ENCODE measurements around the gene RAD23B.

RAD23B gene

DNA sequence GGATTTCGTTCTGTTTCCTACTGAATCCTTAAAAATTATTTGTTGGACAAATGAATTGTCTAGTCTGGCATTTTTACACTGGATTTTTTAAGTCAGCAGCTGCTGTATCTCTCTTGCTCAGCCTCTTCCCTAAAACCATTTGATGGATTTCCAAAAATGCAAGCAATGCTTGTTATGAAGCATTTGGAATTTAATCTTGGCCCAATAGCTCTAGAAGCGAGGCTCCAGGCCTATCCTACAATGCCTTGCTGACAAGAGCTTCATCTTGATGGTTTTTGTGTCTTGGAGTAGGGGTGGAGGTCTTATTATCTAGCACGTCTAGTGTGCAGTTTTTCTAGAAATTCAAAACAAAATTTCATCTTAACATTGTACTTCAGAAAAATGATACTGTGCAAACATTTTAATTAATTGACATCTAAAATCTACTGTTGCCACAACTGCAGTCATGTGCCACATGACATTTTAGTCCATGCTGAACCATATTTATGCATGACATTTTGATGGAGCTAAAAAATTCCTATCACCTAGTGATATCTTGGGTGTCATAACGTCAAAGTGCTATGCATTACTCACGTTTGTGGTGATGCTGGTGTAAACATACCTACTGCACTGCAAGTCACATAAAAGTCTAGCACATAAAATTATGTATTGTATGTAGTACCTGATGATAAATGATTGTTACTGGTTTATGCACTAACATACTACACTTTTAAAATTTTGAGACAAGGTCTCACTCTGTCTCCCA is 5.9 kb upstream of the RAD23B start:
- no peak overlapping the region for H3K27ac Mint-ChIP-seq
- ATAC-seq (no peak), DNase-seq (no peak)
- H3K9me3 Mint-ChIP-seq = no peaks in the 10 kb centered on the region
- H3K4me3 Mint-ChIP-seq = no peak overlapping the region
- peaks cover 16% of the 10 kb centered on the region for H3K27me3 Mint-ChIP-seq
- no peaks in the 10 kb centered on the region for H3K36me3 Mint-ChIP-seq (ENCODE audit: low read depth)
- H3K4me1 Mint-ChIP-seq = peaks cover 26% of the 10 kb centered on the region

DNA sequence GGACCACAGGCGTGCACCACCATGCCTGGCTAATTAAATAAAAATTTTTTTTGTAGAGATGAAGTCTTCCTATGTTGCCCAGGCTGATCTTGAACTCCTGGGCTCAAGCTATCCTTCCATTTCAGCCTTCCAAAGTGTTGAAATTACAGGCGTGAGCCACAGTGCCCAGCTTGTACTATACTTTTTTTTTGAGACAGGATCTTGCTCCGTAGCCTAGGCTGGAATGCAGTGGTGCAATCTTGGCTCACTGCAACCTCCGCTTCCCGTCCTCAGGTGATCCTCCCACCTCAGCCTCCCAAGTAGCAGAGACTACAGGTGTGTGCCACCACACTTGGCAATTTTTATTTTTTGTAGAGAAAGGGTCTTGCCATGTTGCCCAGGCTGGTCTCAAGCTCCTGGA is 5.3 kb upstream of the RAD23B start:
- Mint-ChIP-seq H3K9me3 (no peaks in the 10 kb centered on the region), H3K4me1 (peaks cover 32% of the 10 kb centered on the region), H3K4me3 (no peak overlapping the region), H3K36me3 (ENCODE audit: low read depth) (no peaks in the 10 kb centered on the region), H3K27me3 (peaks cover 16% of the 10 kb centered on the region), H3K27ac (no peak overlapping the region)
- ATAC-seq = no peak
- no peak for DNase-seq

DNA sequence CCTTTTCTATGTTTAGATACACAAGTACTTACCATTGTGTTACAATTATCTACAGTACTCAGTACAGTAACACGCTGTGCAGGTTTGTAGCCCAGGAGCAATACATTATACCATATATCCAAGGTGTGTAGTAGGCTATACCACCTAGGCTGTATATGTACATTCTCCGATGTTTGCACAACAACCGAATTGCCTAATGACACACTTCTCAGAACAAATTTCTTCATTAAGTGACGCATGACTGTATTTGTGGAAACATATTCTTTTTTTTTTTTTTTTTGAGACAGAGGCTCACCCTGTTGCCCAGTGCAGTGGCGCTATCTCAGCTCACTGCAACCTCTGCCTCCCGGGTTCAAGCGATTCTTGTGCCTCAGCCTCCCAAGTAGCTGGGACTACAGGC is 4.0 kb upstream of the RAD23B start:
- ATAC-seq = no peak
- DNase-seq = no peak
- Mint-ChIP-seq H3K27me3 (peaks cover 11% of the 10 kb centered on the region), H3K36me3 (ENCODE audit: low read depth) (peaks cover 4% of the 10 kb centered on the region), H3K9me3 (no peaks in the 10 kb centered on the region), H3K4me1 (peaks cover 33% of the 10 kb centered on the region), H3K27ac (no peak overlapping the region), H3K4me3 (no peak overlapping the region)

DNA sequence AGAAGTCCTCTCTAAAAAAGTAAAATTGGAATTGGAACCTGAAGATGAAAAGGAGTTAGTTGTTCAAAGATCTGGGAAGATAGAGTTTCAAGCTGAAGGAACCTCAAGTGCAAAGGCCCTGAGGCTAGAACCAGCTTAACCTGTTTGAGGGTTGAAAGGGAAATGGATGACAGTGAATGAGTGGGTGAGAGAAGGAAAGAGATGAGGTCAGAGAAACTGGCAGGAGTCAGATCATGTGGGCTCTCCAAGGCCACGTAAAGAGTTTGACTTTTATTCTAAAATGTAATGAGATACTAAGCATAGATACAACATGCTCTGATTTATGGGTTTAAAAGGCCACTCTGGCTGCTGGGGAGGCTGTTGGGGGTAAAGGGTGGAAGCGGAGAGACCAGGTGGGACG is 2.5 kb upstream of the RAD23B start:
- DNase-seq (no peak), ATAC-seq (no peak)
- no peak overlapping the region for H3K4me3 Mint-ChIP-seq
- H3K4me1 Mint-ChIP-seq = peaks cover 40% of the 10 kb centered on the region
- H3K27ac Mint-ChIP-seq = peak overlapping the region; percentile 40
- peaks cover 12% of the 10 kb centered on the region for H3K36me3 Mint-ChIP-seq (ENCODE audit: low read depth)
- H3K27me3 Mint-ChIP-seq = peaks cover 4% of the 10 kb centered on the region
- H3K9me3 Mint-ChIP-seq = no peaks in the 10 kb centered on the region

DNA sequence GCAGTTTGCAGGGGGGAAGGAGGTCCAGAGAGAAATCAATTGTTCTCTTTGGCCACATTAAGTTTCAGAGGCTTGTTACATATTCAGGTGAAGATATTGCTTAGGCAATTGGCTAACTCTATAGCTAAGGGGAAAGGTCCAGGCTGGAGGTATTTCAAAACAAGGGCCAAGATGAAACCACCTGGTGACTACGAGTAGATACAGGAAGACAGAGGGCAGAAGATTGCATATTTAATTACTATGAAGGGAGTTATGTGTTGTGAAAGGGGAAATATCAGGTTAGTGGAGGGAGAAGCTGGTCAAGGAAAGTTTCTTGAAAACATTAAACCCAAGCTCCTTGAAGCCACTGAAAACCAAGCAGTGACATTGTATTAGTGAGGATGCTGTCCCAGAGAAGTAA is 1.9 kb upstream of the RAD23B start:
- H3K27me3 Mint-ChIP-seq = peaks cover 2% of the 10 kb centered on the region
- H3K36me3 Mint-ChIP-seq (ENCODE audit: low read depth) = peaks cover 15% of the 10 kb centered on the region
- no peak for DNase-seq
- H3K4me1 Mint-ChIP-seq = peaks cover 46% of the 10 kb centered on the region
- H3K4me3 Mint-ChIP-seq = no peak overlapping the region
- peak overlapping the region; percentile 40 for H3K27ac Mint-ChIP-seq
- ATAC-seq = no peak
- no peaks in the 10 kb centered on the region for H3K9me3 Mint-ChIP-seq

DNA sequence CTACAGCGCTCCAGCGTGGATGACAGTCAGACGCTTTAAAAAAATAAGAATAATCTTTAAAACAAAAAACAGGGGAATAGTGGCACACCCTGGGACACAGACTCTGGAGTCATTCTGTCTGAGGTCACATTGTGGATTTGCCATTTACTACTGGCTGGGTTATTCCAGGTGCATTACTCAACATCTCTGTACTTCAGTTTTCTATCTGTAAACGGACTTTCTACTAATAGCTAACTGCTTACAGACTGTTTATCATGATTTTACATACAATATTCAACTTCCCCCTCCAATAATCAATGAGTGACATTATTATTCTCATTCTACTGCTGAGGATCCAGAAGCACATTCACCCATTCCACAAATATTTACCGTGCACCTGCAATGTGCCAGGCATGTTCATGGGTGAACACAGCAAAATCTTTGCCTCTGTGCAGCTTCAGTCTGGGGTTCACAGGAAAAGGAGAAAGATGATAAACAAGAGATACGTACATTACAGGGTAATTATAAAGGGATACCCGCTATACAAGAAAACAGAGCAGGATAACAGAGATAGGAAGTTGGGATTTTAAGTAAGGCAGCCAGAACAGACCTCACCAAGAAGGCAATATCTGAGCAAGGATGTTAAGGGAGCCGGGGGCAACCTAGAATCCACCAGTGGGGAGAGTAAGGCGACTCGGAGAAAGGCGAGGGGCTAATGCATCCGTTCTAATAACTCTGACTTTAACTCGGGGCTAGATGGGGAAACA is 984 bp upstream of the RAD23B start:
- Mint-ChIP-seq H3K4me3 (peak overlapping the region; percentile 92), H3K27ac (peak overlapping the region; percentile 83), H3K9me3 (no peaks in the 10 kb centered on the region), H3K36me3 (ENCODE audit: low read depth) (peaks cover 16% of the 10 kb centered on the region), H3K4me1 (peaks cover 54% of the 10 kb centered on the region), H3K27me3 (no peaks in the 10 kb centered on the region)
- no peak for DNase-seq
- ATAC-seq = no peak

DNA sequence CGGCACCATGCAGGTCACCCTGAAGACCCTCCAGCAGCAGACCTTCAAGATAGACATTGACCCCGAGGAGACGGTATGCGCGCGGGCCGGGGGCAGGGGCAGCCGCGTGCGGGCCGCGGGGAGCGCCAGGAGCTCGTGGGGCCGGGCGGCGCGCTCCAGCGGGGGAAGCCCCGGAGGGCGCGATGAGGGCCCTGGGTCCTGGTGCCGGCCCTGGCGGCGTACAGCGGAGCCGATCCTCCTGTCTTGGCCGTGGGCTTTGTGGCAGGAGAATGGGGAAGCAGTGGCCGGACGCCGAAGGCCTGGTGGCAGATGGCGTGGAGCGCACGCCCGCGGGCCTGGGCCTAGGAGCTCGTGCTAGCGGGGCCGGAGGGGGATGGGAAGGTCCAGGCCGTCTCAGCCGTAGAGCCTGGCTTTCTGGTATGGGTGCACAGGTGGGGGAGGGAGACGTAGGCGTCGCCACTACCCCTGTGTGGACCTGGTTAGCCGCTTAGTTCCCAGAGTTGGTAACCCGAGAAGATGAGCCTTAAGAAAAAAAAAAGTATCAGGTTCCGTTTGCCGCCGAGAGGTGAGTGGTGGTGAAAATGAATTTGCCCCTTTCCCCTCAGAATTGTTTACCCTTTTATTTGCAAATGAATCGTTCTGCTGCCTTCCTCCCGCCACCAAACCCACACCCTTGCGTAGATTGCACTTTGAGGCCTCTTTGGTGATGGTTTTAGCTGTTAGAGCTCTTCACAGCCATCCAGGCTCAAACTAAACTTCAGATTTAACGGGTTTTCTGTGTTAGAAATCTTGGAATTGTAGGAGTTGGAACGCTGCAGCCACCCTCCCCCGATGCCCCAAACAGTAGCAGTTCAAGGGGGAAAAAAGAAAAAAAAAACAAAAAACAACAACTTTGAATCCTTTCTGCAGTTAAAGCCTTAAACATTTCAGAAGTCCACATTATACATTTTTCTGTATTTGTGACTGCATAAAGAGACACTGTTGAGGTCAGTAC is 841 bp downstream of the RAD23B start:
- Mint-ChIP-seq H3K27me3 (no peaks in the 10 kb centered on the region), H3K4me1 (peaks cover 69% of the 10 kb centered on the region), H3K27ac (peak overlapping the region; percentile 94), H3K36me3 (ENCODE audit: low read depth) (peaks cover 16% of the 10 kb centered on the region), H3K9me3 (no peaks in the 10 kb centered on the region), H3K4me3 (peak overlapping the region; percentile 92)
- ATAC-seq (peak; percentile 50), DNase-seq (peak; percentile 74)

DNA sequence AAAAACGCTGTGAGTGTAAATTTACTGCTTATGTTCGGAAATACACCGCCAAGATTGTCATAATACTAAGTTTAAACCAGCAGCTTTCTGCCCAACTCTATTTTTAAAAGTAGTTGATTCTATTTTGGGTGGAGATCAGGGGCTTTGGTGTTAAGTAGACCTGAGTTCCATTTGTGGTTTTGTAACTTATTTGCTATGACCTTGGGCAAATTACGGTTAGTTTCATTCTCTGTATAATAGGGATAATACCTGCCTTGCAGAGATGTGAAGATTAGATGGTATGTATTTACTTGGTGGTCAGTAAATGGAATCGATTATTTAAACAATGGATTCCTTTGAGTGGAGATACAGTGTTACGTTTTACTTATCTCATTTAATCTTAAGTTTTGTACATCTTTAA is 1.6 kb downstream of the RAD23B start:
- H3K4me3 Mint-ChIP-seq = peak overlapping the region; percentile 92
- peak overlapping the region; percentile 94 for H3K27ac Mint-ChIP-seq
- ATAC-seq (no peak), DNase-seq (no peak)
- H3K9me3 Mint-ChIP-seq = no peaks in the 10 kb centered on the region
- H3K4me1 Mint-ChIP-seq = peaks cover 76% of the 10 kb centered on the region
- peaks cover 17% of the 10 kb centered on the region for H3K36me3 Mint-ChIP-seq (ENCODE audit: low read depth)
- H3K27me3 Mint-ChIP-seq = no peaks in the 10 kb centered on the region

DNA sequence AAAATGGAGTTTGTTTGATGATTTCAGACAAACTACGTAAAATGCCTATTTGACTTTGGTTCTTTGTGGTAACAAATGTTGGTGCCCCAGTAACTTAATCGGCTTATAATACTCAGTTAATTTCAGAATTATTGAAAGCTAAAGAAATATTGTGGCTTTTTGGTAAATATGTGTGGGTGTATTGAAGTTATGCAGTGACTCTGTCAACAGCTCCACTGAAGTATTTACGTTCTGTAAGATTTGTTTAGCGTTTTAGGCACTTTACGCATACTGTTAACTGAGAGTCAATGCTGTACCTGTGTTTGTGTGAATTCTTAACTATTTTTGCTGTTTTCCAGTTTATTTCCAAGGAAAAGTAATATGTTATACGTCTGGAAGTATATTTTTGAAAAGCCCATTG is 2.2 kb downstream of the RAD23B start:
- peak overlapping the region; percentile 92 for H3K4me3 Mint-ChIP-seq
- H3K27me3 Mint-ChIP-seq = no peaks in the 10 kb centered on the region
- peak overlapping the region; percentile 94 for H3K27ac Mint-ChIP-seq
- no peaks in the 10 kb centered on the region for H3K9me3 Mint-ChIP-seq
- no peak for DNase-seq
- no peak for ATAC-seq
- H3K36me3 Mint-ChIP-seq (ENCODE audit: low read depth) = peaks cover 23% of the 10 kb centered on the region
- H3K4me1 Mint-ChIP-seq = peaks cover 80% of the 10 kb centered on the region

DNA sequence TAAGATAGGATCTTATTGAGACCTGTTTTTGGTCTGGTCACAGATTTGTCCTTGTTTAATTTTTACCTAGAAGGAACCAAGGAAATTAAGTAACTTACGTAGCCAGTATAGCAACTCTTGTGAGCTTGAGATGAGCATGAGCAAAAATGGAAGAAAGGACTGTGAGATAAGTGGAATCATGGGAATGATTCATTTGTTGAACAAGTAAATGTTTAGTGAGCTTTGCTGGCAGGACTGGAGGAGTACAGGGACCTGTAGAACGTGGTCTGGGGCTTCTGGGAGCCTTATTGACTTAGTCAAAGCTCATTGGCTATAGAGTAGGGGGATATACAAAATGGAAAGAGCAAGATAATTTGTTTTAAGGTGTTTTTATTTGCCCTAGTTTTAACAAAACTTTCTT is 3.0 kb downstream of the RAD23B start:
- Mint-ChIP-seq H3K27me3 (no peaks in the 10 kb centered on the region), H3K9me3 (no peaks in the 10 kb centered on the region), H3K27ac (peak overlapping the region; percentile 16)

DNA sequence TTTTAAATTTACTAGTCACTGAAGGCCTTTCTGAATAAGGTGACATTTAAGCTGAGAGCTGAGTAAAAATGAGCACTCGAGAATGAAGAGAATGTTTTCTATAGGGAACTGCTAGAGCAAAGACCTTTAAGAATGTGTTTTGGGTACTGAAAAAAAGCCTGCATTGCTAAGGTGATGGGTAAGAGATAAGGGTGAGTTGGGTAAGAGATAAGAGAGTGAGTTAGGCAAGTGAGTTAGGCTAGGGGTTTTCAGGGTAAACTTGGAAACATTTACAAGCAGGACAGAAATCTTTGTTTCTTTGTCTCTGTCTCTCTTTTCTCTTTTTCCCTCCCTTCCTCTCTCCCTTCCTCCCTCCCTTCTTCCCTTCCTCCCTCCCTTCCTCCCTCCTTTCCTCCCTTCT is 5.6 kb downstream of the RAD23B start:
- no peak for DNase-seq
- peak overlapping the region; percentile 47 for H3K27ac Mint-ChIP-seq
- H3K36me3 Mint-ChIP-seq (ENCODE audit: low read depth) = peaks cover 33% of the 10 kb centered on the region
- no peaks in the 10 kb centered on the region for H3K9me3 Mint-ChIP-seq
- no peaks in the 10 kb centered on the region for H3K27me3 Mint-ChIP-seq
- ATAC-seq = peak; percentile 55
- H3K4me3 Mint-ChIP-seq = peak overlapping the region; percentile 8
- peaks cover 78% of the 10 kb centered on the region for H3K4me1 Mint-ChIP-seq

More for the DNA sequence above, 3.0 kb downstream of the RAD23B start:
- H3K4me1 Mint-ChIP-seq = peaks cover 81% of the 10 kb centered on the region
- H3K4me3 Mint-ChIP-seq = peak overlapping the region; percentile 92
- DNase-seq (no peak), ATAC-seq (no peak)
- H3K36me3 Mint-ChIP-seq (ENCODE audit: low read depth) = peaks cover 28% of the 10 kb centered on the region

DNA sequence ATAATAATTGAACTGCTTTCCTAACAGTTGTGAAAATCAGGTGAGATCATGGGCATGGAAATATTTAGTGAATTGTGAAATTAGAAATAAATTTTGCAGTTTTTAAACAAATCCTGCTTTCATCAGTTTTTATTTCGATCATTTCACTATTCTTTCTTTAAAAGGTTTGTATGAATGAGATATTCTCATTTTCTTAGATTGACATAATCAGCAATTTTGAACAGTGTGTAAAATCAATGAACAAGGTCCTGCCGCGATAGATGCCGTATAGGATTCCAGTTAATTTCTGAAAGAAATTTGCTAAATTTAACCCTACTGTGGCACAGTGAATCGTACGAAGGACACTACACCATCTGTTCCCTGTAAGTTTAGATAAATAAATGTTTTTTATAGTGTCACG is 7.5 kb downstream of the RAD23B start:
- Mint-ChIP-seq H3K4me1 (peaks cover 86% of the 10 kb centered on the region), H3K36me3 (ENCODE audit: low read depth) (peaks cover 21% of the 10 kb centered on the region), H3K27me3 (no peaks in the 10 kb centered on the region), H3K4me3 (no peak overlapping the region), H3K27ac (peak overlapping the region; percentile 57), H3K9me3 (no peaks in the 10 kb centered on the region)
- DNase-seq = no peak
- no peak for ATAC-seq

DNA sequence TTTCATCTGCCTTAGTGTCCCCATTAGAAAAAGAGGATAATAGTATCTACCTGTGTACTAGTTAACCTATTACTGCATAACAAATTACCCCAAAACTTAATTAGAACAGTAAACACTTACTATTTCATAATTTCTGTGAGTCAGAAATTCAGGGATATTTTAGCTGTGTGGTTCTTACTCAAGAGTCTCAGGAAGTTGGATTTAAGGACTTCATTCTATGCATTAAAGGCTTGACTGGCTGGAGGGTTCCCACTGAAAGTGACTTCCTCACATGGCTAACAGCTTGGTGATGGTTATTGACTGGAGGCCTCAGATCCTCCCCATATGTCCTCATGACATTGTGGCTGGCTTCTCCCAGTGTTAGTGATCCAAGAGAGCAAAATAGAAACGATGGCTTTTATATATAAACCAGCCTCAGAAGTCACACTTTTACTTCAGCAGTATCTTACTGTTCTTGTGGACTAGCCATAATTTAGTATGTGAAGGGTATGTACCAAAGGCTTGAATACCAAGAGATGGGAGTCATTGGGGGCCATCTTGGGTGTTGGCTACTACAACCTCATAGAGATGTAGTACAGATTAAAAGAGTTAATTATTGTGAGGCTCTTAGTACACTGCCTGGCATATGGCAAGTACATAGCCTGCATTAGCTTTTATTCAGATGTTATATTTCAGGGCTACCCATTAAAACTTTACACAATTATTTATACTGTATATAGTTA is 9.9 kb downstream of the RAD23B start:
- H3K27me3 Mint-ChIP-seq = no peaks in the 10 kb centered on the region
- no peak overlapping the region for H3K4me3 Mint-ChIP-seq
- ATAC-seq = no peak
- peaks cover 17% of the 10 kb centered on the region for H3K36me3 Mint-ChIP-seq (ENCODE audit: low read depth)
- H3K27ac Mint-ChIP-seq = no peak overlapping the region
- no peaks in the 10 kb centered on the region for H3K9me3 Mint-ChIP-seq
- DNase-seq = no peak
- peaks cover 72% of the 10 kb centered on the region for H3K4me1 Mint-ChIP-seq

DNA sequence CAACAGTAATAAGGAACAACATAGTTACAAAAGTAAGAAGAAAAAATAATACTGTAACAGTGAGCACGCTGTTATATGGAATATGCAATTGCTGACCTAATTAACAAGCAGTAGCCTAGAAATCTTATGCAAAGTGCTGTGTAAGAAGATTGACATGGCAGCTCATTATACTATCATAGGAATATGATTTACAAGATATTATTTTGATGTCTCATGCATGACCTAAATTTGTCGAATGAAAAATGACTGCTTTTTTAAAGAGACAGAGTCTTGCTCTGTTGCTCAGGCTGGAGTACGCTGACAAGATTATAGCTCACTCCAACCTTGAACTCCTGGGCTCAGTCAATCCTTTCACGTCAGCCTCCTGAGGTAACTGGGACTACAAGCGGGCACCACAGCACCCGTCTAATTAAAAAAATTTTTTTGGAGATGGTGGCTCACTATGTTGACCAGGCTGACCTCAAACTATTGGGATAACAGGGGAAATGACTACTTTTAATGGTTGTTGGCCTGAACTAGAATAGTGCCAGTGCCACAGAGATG is 10.5 kb downstream of the RAD23B start:
- H3K4me1 Mint-ChIP-seq = peaks cover 67% of the 10 kb centered on the region
- H3K9me3 Mint-ChIP-seq = no peaks in the 10 kb centered on the region
- ATAC-seq (no peak), DNase-seq (no peak)
- peaks cover 17% of the 10 kb centered on the region for H3K36me3 Mint-ChIP-seq (ENCODE audit: low read depth)
- no peak overlapping the region for H3K27ac Mint-ChIP-seq
- H3K4me3 Mint-ChIP-seq = no peak overlapping the region
- H3K27me3 Mint-ChIP-seq = no peaks in the 10 kb centered on the region

All from activated naive CD8-positive, alpha-beta T cell treated with anti-CD3 and anti-CD28 coated beads, Interleukin-2, amount 50 U/mL, for 24 hours (primary cell).